Lower leg skin (tissue), 3 donors: ENCODE measurements around the gene TMEM134.

Experiments
- CTCF ChIP-seq, 3 donors: fragments of 450-650 bp; IDR thresholded peaks; one replicate each; pipeline ENCODE4 v1.5.1; 2016; ENCODE audit warnings: antibody characterized with exemption in 3 of 3, mild to moderate bottlenecking in 3 of 3, moderate library complexity in 2 of 3
- POLR2A ChIP-seq, 2 donors: fragments of 450-650 bp; IDR thresholded peaks; one replicate each; pipeline ENCODE4 v1.6.1; 2016 to 2017; ENCODE audit warnings: antibody characterized with exemption in 2 of 2, mild to moderate bottlenecking in 1 of 2, moderate library complexity in 1 of 2

- TF ChIP-seq CTCF (IDR thresholded peaks at IDR 0.05): no peak
- no peak for TF ChIP-seq POLR2A (IDR thresholded peaks at IDR 0.05)
Measured at GRCh38 chr11:67465189-67465510, 3.9 kb downstream of the TMEM134 start.
